Neural progenitor cell (in vitro differentiated cells): ENCODE data around the gene UNC45B. TPM values are rescaled to one million over a fixed set of nuclear protein-coding genes. Genes with fewer than 3 reads are reported as not detected.

Experiments used
- DNase-seq: peaks from one replicate; pipeline ENCODE4 v3.0.0-alpha.2; 2016; ENCODE audit warnings: low spot score
- H2AFZ ChIP-seq: fragments of 200-600 bp; sonication (generic); replicated peaks from 2 replicates; pipeline ENCODE4 v1.6.1; 2016; ENCODE audit warnings: antibody characterized with exemption
- H3F3A ChIP-seq: fragments of 200-600 bp; sonication (generic); 2 replicates; pipeline ENCODE4 v1.6.1; 2016; ENCODE audit warnings: antibody characterized with exemption, low read depth
- H3K27ac ChIP-seq: fragments of 200-600 bp; sonication (generic); 2 replicates; pipeline ENCODE4 v1.5.1; 2016; ENCODE audit warnings: mild to moderate bottlenecking
- H3K27me3 ChIP-seq: fragments of 200-600 bp; sonication (generic); 2 replicates; pipeline ENCODE4 v1.6.1; 2016; ENCODE audit warnings: mild to moderate bottlenecking, moderate library complexity
- H3K36me3 ChIP-seq: fragments of 200-600 bp; sonication (generic); 2 replicates; pipeline ENCODE4 v1.5.1; 2016
- H3K4me1 ChIP-seq: fragments of 200-600 bp; sonication (generic); 2 replicates; pipeline ENCODE4 v1.6.1; 2016; ENCODE audit warnings: mixed run types
- H3K4me2 ChIP-seq: fragments of 200-600 bp; sonication (generic); 2 replicates; pipeline ENCODE4 v1.6.1; 2016
- H3K4me3 ChIP-seq: fragments of 200-600 bp; sonication (generic); 2 replicates; pipeline ENCODE4 v1.5.1; 2016
- H3K79me2 ChIP-seq: fragments of 200-600 bp; sonication (generic); 2 replicates; pipeline ENCODE4 v1.6.1; 2016; ENCODE audit warnings: low read depth
- H3K9ac ChIP-seq: fragments of 200-600 bp; sonication (generic); 2 replicates; pipeline ENCODE4 v1.6.1; 2016
- H3K9me3 ChIP-seq: fragments of 200-600 bp; sonication (generic); 2 replicates; pipeline ENCODE4 v1.5.1; 2016; ENCODE audit warnings: low read depth
- H4K20me1 ChIP-seq: fragments of 200-600 bp; sonication (generic); 2 replicates; pipeline ENCODE4 v1.6.1; 2016; ENCODE audit warnings: low read depth
- H3K27ac Mint-ChIP-seq: 3 replicates; pipeline ENCODE4 v1.8.0; 2021; ENCODE audit warnings: mixed read lengths
- H3K27me3 Mint-ChIP-seq: 2 replicates; pipeline ENCODE4 v1.8.0; 2022; ENCODE audit warnings: low read depth, mild to moderate bottlenecking, inconsistent platforms, moderate library complexity, mixed read lengths; ENCODE audit not compliant: insufficient read depth
- H3K36me3 Mint-ChIP-seq: 3 replicates; pipeline ENCODE4 v1.8.0; 2021; ENCODE audit warnings: mixed read lengths
- H3K4me1 Mint-ChIP-seq: 3 replicates; pipeline ENCODE4 v1.8.0; 2021; ENCODE audit warnings: mixed read lengths
- H3K4me3 Mint-ChIP-seq: 3 replicates; pipeline ENCODE4 v1.8.0; 2021; ENCODE audit warnings: mild to moderate bottlenecking, moderate library complexity, mixed read lengths
- H3K9me3 Mint-ChIP-seq: 3 replicates; pipeline ENCODE4 v1.8.0; 2020; ENCODE audit warnings: mixed read lengths
- EZH2 ChIP-seq: fragments of 200-600 bp; sonication (generic); IDR thresholded peaks from 2 replicates; pipeline ENCODE4 v1.6.1; 2017; ENCODE audit warnings: antibody characterized with exemption, mild to moderate bottlenecking, moderate library complexity
- EZH2phosphoT487 ChIP-seq: fragments of 200-600 bp; sonication (generic); IDR thresholded peaks from 2 replicates; pipeline ENCODE4 v1.6.1; 2017; ENCODE audit warnings: antibody characterized with exemption
- total RNA-seq: library from RNA; depleted of rRNA; stranded (reverse); fragments of >200 nt; gene quantifications from 2 replicates; pipeline ENCODE4 v1.2.3, GENCODE V29; 2015; ENCODE audit warnings: low replicate concordance
- TF ChIP-seq, protein P1 (sequence below): fragments of 200-600 bp; sonication (generic); IDR thresholded peaks from 2 replicates; pipeline ENCODE4 v1.5.1; 2017; ENCODE audit warnings: antibody characterized with exemption, mild to moderate bottlenecking

Gene UNC45B
- total RNA-seq, 1 donor from 2014 or later = not detected

DNA sequence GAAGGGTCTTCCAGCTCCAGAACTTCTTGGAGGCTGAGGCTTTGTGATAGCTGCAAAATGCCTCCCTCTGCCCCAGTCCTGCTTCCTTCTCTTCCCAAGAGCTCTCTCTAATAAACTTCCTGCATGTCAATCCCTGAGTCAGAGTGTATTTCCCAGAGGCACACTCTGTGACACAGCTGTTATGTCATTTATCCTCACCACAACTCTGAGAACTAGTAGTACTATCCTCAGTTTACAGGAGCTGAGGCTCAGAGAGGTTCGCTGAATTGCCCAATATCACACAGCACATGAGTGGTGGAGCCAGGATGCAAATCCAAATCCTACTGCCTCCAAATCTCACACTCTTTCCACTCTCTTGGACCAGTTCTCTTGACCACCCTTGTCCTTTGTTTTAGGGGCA lies 20.0 kb downstream of the UNC45B start:
- Histone ChIP-seq H4K20me1 (no peaks in the 10 kb centered on the region), H3K27ac (no peak overlapping the region), H3K36me3 (no peaks in the 10 kb centered on the region), H3K27me3 (no peaks in the 10 kb centered on the region), H3K9ac (no peak overlapping the region), H3K4me3 (no peak overlapping the region), H2AFZ (no peak overlapping the region), H3K79me2 (no peaks in the 10 kb centered on the region), H3K9me3 (no peaks in the 10 kb centered on the region), H3K4me2 (no peak overlapping the region), H3F3A (no peaks in the 10 kb centered on the region), H3K4me1 (no peaks in the 10 kb centered on the region)
- Mint-ChIP-seq H3K36me3 (no peaks in the 10 kb centered on the region), H3K27me3 (peaks cover 1% of the 10 kb centered on the region), H3K9me3 (no peaks in the 10 kb centered on the region), H3K4me3 (no peak overlapping the region), H3K4me1 (no peaks in the 10 kb centered on the region), H3K27ac (no peak overlapping the region)
- no peak for DNase-seq
- TF ChIP-seq, protein P1, sequence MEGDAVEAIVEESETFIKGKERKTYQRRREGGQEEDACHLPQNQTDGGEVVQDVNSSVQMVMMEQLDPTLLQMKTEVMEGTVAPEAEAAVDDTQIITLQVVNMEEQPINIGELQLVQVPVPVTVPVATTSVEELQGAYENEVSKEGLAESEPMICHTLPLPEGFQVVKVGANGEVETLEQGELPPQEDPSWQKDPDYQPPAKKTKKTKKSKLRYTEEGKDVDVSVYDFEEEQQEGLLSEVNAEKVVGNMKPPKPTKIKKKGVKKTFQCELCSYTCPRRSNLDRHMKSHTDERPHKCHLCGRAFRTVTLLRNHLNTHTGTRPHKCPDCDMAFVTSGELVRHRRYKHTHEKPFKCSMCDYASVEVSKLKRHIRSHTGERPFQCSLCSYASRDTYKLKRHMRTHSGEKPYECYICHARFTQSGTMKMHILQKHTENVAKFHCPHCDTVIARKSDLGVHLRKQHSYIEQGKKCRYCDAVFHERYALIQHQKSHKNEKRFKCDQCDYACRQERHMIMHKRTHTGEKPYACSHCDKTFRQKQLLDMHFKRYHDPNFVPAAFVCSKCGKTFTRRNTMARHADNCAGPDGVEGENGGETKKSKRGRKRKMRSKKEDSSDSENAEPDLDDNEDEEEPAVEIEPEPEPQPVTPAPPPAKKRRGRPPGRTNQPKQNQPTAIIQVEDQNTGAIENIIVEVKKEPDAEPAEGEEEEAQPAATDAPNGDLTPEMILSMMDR = no peak
- TF ChIP-seq EZH2 (no peak), EZH2phosphoT487 (no peak)

DNA sequence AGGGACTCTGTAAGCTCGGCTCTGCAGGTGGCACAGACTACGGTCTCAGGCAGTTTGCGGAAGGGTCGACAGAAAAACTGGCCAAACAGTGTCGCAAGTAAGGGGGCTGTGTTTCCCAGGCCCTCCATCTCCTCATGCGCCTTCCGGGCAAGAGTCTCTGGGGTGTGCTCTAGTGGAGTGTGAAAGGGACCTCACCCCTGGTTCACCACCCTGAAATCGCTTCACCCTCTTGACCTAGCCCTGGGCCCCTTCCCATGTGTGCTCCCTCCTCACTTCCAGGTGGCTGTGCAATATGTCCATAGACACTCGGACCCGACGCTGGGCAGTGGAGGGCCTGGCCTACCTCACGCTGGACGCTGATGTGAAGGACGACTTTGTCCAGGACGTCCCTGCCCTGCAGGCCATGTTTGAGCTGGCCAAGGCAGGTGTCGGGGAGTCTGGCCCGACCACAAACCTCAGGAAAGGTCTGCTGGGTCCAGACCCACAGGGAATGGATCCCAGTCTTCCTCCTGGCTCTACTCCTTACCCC lies 22.3 kb downstream of the UNC45B start:
- no peaks in the 10 kb centered on the region for H3K4me1 Mint-ChIP-seq
- H3K36me3 ChIP-seq = no peaks in the 10 kb centered on the region
- no peaks in the 10 kb centered on the region for H3K9me3 Mint-ChIP-seq
- H3K9ac ChIP-seq = no peak overlapping the region
- H3K36me3 Mint-ChIP-seq = no peaks in the 10 kb centered on the region
- no peak for DNase-seq
- H3K27ac Mint-ChIP-seq = no peak overlapping the region
- no peaks in the 10 kb centered on the region for H3K79me2 ChIP-seq
- H3K27me3 Mint-ChIP-seq = no peaks in the 10 kb centered on the region
- no peaks in the 10 kb centered on the region for H3K27me3 ChIP-seq
- H3F3A ChIP-seq = no peaks in the 10 kb centered on the region
- H3K4me1 ChIP-seq = no peaks in the 10 kb centered on the region
- no peak overlapping the region for H3K4me3 ChIP-seq
- no peak overlapping the region for H3K27ac ChIP-seq
- H2AFZ ChIP-seq = no peak overlapping the region
- TF ChIP-seq, protein P1 = no peak
- TF ChIP-seq EZH2phosphoT487 (no peak), EZH2 (no peak)
- H3K9me3 ChIP-seq = no peaks in the 10 kb centered on the region
- H4K20me1 ChIP-seq = no peaks in the 10 kb centered on the region
- H3K4me3 Mint-ChIP-seq = no peak overlapping the region
- H3K4me2 ChIP-seq = no peak overlapping the region

DNA sequence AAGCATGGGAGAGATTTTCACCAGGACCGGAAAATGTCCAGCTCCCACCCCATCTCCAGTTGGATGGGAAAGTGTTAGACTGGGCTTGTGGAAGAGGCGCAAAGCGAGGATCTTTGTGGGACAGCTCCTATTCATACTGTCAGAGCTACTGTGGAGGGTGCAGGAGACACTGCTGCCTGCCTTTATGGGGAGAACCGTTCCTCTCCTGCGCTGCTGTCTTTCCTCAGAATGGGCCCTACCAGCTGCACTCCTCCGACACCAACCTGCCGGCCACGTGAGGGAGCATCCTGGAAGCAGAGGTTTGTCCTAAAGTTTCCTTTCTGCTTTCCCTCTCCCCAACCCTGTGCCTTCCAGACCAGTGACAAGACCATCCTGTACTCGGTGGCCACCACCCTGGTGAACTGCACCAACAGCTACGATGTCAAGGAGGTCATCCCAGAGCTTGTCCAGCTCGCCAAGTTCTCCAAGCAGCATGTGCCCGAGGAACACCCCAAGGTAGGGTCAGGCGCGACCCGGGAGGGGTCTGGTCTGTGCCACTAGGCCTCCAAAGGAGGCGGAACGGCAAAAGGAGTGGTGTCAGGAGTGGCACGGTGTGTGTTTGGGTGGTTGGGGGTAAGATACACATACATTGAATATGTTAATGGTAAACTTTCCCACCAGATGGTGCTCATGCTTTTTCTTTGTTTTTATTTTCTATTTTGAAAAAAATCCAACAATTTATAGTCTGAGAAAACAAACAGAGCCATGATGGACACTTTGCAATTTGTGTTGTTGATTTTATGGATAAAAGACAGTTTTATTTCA lies 23.6 kb downstream of the UNC45B start:
- Mint-ChIP-seq H3K4me3 (no peak overlapping the region), H3K4me1 (no peaks in the 10 kb centered on the region), H3K27me3 (peaks cover 4% of the 10 kb centered on the region), H3K36me3 (no peaks in the 10 kb centered on the region), H3K27ac (no peak overlapping the region), H3K9me3 (no peaks in the 10 kb centered on the region)
- Histone ChIP-seq H3K9me3 (no peaks in the 10 kb centered on the region), H3K4me3 (no peak overlapping the region), H3K79me2 (no peaks in the 10 kb centered on the region), H3K36me3 (no peaks in the 10 kb centered on the region), H3K4me1 (no peaks in the 10 kb centered on the region), H3K27me3 (no peaks in the 10 kb centered on the region), H4K20me1 (no peaks in the 10 kb centered on the region), H3K9ac (no peak overlapping the region), H3K27ac (no peak overlapping the region), H3F3A (no peaks in the 10 kb centered on the region), H2AFZ (no peak overlapping the region), H3K4me2 (no peak overlapping the region)
- no peak for DNase-seq
- TF ChIP-seq, protein P1 = peak; percentile 15
- TF ChIP-seq EZH2phosphoT487 = no peak
- no peak for TF ChIP-seq EZH2
